Sigmoid colon (tissue), 7 donors: ENCODE results near the gene CARD11. TPM values are rescaled to one million over a fixed set of nuclear protein-coding genes. Genes with fewer than 3 reads are reported as not detected.

Experiments
- DNase-seq: peaks from one replicate; pipeline ENCODE4 v3.0.0-alpha.2; 2019
- H3K27ac ChIP-seq, 4 donors: fragments of 200-600 bp; sonication (generic); one replicate each; pipeline ENCODE4 v1.5.1; 2016 to 2019; ENCODE audit warnings: mild to moderate bottlenecking in 1 of 4
- H3K27me3 ChIP-seq, 3 donors: fragments of 200-600 bp; sonication (generic); one replicate each; pipeline ENCODE4 v1.5.1; 2019; ENCODE audit warnings: mild to moderate bottlenecking in 1 of 3
- H3K36me3 ChIP-seq, 4 donors: fragments of 200-600 bp; sonication (generic); one replicate each; pipeline ENCODE4 v1.5.1; 2016 to 2019
- H3K4me1 ChIP-seq, 4 donors: fragments of 200-600 bp; sonication (generic); one replicate each; pipeline ENCODE4 v1.5.1; 2017 to 2019
- H3K4me3 ChIP-seq, 4 donors: fragments of 200-600 bp; sonication (generic); one replicate each; pipeline ENCODE4 v1.5.1; 2017 to 2019; ENCODE audit warnings: mild to moderate bottlenecking in 2 of 4, moderate library complexity in 1 of 4
- H3K9me3 ChIP-seq, 4 donors: fragments of 200-600 bp in 3 of 4; sonication (generic) in 3 of 4; one replicate each; pipeline versions ENCODE4 v1.5.1 to v1.6.1; 2013 to 2019
- EP300 ChIP-seq, 4 donors: sonication (generic); formaldehyde crosslinking; IDR thresholded peaks; one replicate each; pipeline ENCODE4 v1.6.1; 2017; ENCODE audit warnings: antibody characterized with exemption in 4 of 4
- POLR2A ChIP-seq, 2 donors: fragments of 450-650 bp; IDR thresholded peaks; one replicate each; pipeline ENCODE4 v1.6.1; 2016; ENCODE audit warnings: antibody characterized with exemption in 2 of 2, mild to moderate bottlenecking in 2 of 2, moderate library complexity in 2 of 2
- POLR2AphosphoS5 ChIP-seq, 4 donors: sonication (generic); formaldehyde crosslinking; IDR thresholded peaks; one replicate each; pipeline ENCODE4 v1.6.1; 2017; ENCODE audit warnings: antibody characterized with exemption in 4 of 4
- WGBS, 2 donors: extraction: QIAGEN DNeasy Blood & Tissue Kit; methylation state at CpG; one replicate each; pipeline ENCODE4 v1.1.7; 2013; 5-methylcytosine and 5-hydroxymethylcytosine counted together
- intact Hi-C: fragments of 100-400 bp; cut with DNase I; formaldehyde crosslinking; loops from one replicate; pipeline ENCODE4 v1.15.1; 2023
- polyA plus RNA-seq, 3 donors: library from polyadenylated mRNA; stranded (reverse); fragments of 200-250 nt; gene quantifications; one replicate each; pipeline ENCODE4 v1.2.3, GENCODE V29; 2013
- total RNA-seq, 4 donors: library from RNA; depleted of rRNA; stranded (reverse); fragments of >200 nt; gene quantifications; one replicate each; pipeline ENCODE4 v1.1.0, GENCODE V29; 2016
- TF ChIP-seq, protein P1 (sequence below), 4 experiments: fragments of 450-650 bp in 3 of 4; fragments of 200-600 bp in 1 of 4; IDR thresholded peaks; one replicate each; pipeline ENCODE4 v1.5.1; 2016 to 2019; ENCODE audit warnings: antibody characterized with exemption in 4 of 4, mild to moderate bottlenecking in 3 of 4, moderate library complexity in 2 of 4
- donor health status: healthy with polysubstance abuse.
- donor health status: Bipolar disorder and iron deficiency.
- donor health status: healthy.

Gene CARD11
- total and polyA plus RNA-seq, 7 donors, result 0.14 to 22.4 (median 0.66) TPM; not detected in 1

- Histone ChIP-seq H3K36me3 (no peaks in the 10 kb centered on the region), H3K4me3 (no peak overlapping the region), H3K27ac (no peak overlapping the region), H3K4me1 (no peaks in the 10 kb centered on the region), H3K27me3 (peaks cover 0 to 8% (median 3%) of the 10 kb centered on the region in 3 donors), H3K9me3 (no peaks in the 10 kb centered on the region)
- intact Hi-C loops, result no loop called here
- no peak for TF ChIP-seq EP300 (IDR thresholded peaks at IDR 0.05)
- TF ChIP-seq POLR2AphosphoS5 (IDR thresholded peaks at IDR 0.05), result no peak
- TF ChIP-seq, protein P1, sequence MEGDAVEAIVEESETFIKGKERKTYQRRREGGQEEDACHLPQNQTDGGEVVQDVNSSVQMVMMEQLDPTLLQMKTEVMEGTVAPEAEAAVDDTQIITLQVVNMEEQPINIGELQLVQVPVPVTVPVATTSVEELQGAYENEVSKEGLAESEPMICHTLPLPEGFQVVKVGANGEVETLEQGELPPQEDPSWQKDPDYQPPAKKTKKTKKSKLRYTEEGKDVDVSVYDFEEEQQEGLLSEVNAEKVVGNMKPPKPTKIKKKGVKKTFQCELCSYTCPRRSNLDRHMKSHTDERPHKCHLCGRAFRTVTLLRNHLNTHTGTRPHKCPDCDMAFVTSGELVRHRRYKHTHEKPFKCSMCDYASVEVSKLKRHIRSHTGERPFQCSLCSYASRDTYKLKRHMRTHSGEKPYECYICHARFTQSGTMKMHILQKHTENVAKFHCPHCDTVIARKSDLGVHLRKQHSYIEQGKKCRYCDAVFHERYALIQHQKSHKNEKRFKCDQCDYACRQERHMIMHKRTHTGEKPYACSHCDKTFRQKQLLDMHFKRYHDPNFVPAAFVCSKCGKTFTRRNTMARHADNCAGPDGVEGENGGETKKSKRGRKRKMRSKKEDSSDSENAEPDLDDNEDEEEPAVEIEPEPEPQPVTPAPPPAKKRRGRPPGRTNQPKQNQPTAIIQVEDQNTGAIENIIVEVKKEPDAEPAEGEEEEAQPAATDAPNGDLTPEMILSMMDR (IDR thresholded peaks at IDR 0.05), result no peak
- no peak for TF ChIP-seq POLR2A (IDR thresholded peaks at IDR 0.05)
- 72 to 84% methylated on average over 17 of the region's 17 CpGs for WGBS, 2 donors
- DNase-seq, result no peak
Measured at GRCh38 chr7:2923886-2924574, 119.6 kb downstream of the CARD11 start.

DNA sequence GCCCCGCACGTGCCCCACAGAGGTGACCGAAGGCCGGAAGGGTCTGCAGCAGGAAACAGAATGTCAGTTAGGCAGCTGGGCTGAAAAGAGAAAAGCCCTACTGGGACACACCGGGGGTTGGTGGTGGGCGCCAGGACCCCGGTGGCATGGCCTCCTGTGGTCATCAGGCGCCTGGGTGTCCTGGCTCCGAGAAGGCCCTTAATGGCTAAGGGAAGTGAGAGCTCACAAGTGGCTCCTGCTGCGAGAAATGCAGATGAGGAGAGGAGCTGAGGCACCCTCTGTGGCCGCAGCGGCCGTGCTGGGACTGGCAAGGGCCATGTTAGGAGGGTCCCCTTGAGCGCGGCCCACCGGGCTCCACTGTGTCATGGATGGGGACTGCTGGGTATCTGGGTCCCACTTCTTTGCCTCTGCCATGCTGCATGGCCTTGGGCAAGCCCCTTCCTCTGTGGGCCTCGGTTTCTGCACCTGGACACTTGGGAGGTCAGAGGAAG is 120.3 kb downstream of the CARD11 start:
- Histone ChIP-seq H3K4me3 (no peak overlapping the region), H3K27me3 (peaks cover 0 to 5% (median 3%) of the 10 kb centered on the region in 3 donors), H3K4me1 (no peaks in the 10 kb centered on the region), H3K9me3 (no peaks in the 10 kb centered on the region), H3K36me3 (no peaks in the 10 kb centered on the region), H3K27ac (no peak overlapping the region)
- intact Hi-C loops, result no loop called here
- WGBS, 2 donors, result 93% methylated on average over 17 of the region's 17 CpGs
- DNase-seq, result no peak
- TF ChIP-seq, protein P1 (IDR thresholded peaks at IDR 0.05), result no peak

- Histone ChIP-seq H3K4me3 (no peak overlapping the region), H3K9me3 (no peaks in the 10 kb centered on the region), H3K36me3 (no peaks in the 10 kb centered on the region), H3K27ac (no peak overlapping the region), H3K4me1 (no peaks in the 10 kb centered on the region), H3K27me3 (peaks cover 0 to 5% (median 3%) of the 10 kb centered on the region in 3 donors)
- WGBS, 2 donors, result 81 to 89% methylated on average over 15 of the region's 15 CpGs
- TF ChIP-seq POLR2A (IDR thresholded peaks at IDR 0.05) (no peak), POLR2AphosphoS5 (IDR thresholded peaks at IDR 0.05) (no peak), EP300 (IDR thresholded peaks at IDR 0.05) (no peak)
- TF ChIP-seq, protein P1 (IDR thresholded peaks at IDR 0.05), result no peak
- no peak for DNase-seq
- intact Hi-C loops, result no loop called here
Measured at GRCh38 chr7:2922866-2923265, 120.8 kb downstream of the CARD11 start.

- intact Hi-C loops, result no loop called here
- H3K36me3 ChIP-seq, result no peaks in the 10 kb centered on the region
- H3K4me3 ChIP-seq, result no peak overlapping the region
- DNase-seq, result no peak
- no peaks in the 10 kb centered on the region for H3K4me1 ChIP-seq
- H3K27ac ChIP-seq, result no peak overlapping the region
- TF ChIP-seq POLR2AphosphoS5 (IDR thresholded peaks at IDR 0.05) (no peak), EP300 (IDR thresholded peaks at IDR 0.05) (no peak), POLR2A (IDR thresholded peaks at IDR 0.05) (no peak)
- TF ChIP-seq, protein P1 (IDR thresholded peaks at IDR 0.05), result no peak
- no peaks in the 10 kb centered on the region for H3K9me3 ChIP-seq
- WGBS, 2 donors, result 75 to 88% methylated on average over 19 of the region's 19 CpGs
- H3K27me3 ChIP-seq, result peaks cover 0 to 5% (median 3%) of the 10 kb centered on the region in 3 donors
Measured at GRCh38 chr7:2922348-2922691, 121.3 kb downstream of the CARD11 start.
